Measurements from ENCODE around the gene E2F6.

E2F6 gene

DNA sequence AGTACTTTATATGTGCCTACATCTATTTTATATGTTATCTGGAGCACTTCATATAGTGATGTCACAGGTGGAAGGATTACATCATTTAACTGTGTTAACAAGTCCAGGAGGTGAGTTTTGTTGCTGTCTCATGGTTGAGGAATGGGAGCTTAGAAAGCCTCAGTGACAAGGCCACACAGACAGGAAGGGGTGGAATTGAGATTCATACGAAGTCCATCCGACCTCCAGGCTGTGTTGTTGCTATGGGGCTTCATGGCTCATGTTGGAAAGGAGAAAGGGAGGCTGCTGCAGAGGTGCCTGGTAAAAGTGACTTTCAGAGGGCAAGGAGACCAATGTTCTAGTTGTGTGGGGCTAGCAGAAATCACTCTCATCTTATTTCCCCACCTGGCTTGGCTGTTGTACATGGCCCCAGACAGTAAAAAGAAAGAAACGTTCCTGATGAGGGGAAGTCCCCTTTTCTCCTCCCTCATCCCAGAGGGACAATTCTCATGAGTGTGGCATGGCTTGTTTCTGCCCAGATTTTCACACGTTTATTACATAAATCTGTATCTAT is 36.9 kb upstream of the E2F6 start:
- no peak for TF ChIP-seq CTCF (IDR thresholded peaks at IDR 0.05; ENCODE audit: control insufficient read depth, insufficient read depth, low read depth, low read length, missing control alignments)

DNA sequence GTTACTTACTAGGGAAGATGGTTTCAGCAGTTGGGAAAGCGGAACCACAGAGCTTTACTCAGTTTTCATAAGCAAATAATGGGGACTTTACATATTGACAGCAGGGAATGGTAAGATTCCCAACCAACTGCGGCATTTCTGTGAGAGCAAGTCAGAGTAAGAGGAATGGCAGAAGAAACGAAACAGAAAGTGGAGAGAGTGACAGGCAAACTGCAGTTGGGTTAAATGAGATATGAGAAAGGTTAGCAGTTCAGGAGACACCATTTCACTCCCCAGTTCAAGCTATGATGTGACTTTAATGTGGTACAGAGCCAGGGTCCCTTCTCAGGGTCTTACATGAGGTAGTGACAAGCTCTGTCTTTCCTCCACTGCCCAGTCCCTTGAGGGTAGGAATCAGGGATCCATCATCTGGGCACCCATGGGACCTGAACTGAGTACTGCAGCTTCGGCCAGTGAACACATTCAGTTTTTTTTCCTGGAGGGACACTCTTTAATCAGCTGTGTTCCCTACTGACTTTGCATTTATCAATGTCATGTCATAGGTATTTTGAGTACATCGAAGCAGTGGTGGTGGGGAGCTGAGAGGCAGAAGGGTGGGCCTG is 34.8 kb upstream of the E2F6 start:
- peak; percentile 4 for DNase-seq (ENCODE audit: low read depth)
- no peak for TF ChIP-seq CTCF (IDR thresholded peaks at IDR 0.05; ENCODE audit: control insufficient read depth, insufficient read depth, low read depth, low read length, missing control alignments)
- H3K4me3 ChIP-seq (ENCODE audit: control insufficient read depth, low read depth, low read length), result no peak overlapping the region

More for the DNA sequence above, 36.9 kb upstream of the E2F6 start:
- DNase-seq (ENCODE audit: low read depth), result no peak
- no peak overlapping the region for H3K4me3 ChIP-seq (ENCODE audit: control insufficient read depth, low read depth, low read length)

- no peak for DNase-seq (ENCODE audit: low read depth)
- no peak for TF ChIP-seq CTCF (IDR thresholded peaks at IDR 0.05; ENCODE audit: control insufficient read depth, insufficient read depth, low read depth, low read length, missing control alignments)
- H3K4me3 ChIP-seq (ENCODE audit: control insufficient read depth, low read depth, low read length), result no peak overlapping the region
These were observed 33.3 kb upstream of the E2F6 start for GRCh38 chr2:11499081-11499743.

DNA sequence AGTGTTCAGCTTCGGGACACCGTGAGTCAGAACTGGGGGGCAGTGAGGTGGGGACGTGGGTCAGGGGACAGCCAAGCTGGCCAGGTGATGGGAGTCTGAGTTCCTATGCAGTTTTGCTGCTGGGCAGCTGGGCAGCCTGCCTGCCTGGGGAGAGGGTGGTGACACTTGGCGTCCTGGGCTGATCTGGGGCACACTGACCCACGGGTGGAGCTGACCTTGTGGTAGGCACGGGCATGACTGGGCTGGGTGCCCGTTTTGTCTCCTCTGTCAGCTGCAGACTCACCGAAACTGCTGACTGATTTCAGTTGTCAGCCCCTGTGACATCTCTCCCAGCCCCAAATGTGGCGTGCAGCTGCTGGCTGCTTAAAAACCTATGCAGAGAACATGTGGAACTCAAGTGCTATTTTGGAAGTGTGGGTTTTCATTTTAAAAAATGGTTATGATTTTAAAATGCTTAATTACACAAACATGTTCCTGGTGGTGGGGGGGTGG is 32.6 kb upstream of the E2F6 start:
- DNase-seq (ENCODE audit: low read depth), result no peak
- no peak for TF ChIP-seq CTCF (IDR thresholded peaks at IDR 0.05; ENCODE audit: control insufficient read depth, insufficient read depth, low read depth, low read length, missing control alignments)
- no peak overlapping the region for H3K4me3 ChIP-seq (ENCODE audit: control insufficient read depth, low read depth, low read length)

DNA sequence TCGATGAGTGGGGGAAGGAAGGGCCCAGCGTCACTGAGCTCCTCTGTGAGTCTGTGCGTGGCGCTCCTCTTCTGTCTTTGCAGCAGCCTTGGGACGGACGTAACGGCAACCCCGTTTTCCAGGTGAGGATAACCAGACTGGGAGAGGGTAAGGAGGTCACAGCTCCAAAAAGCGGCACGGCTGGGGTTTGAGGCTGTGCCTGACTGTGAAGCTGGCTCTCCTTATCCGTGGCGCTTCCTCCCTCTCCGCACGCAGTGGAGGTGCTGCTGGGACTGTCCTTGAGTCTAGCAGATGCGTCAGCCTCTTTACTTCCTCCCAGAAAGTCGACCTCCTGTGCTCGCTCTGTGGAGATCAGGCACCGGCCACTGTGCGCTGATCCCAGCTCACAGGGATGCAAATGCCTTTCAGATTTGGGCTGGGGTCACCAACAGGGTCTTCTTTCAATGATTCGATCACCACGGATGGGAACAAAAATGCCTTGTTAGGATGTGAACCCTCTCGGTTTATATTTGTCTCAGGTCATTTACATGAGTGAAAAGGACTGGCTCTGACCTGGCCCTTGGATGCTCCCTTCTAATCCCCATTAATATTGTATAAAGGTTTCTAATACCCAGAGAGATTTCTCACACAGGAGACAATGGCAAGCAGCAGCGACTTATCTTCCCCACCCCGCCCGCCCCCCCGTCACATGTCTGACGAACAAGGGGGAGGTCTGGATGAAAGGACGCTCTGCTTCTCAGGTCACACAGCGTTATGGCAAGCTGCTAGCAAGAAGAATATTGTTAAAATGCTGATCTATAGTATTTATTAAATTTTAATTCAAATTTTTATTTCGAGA is 30.1 kb upstream of the E2F6 start:
- no peak for TF ChIP-seq CTCF (IDR thresholded peaks at IDR 0.05; ENCODE audit: control insufficient read depth, insufficient read depth, low read depth, low read length, missing control alignments)

GRCh38 chr2:11494310-11494709 is 28.3 kb upstream of the E2F6 start:
- no peak for DNase-seq (ENCODE audit: low read depth)
- H3K4me3 ChIP-seq (ENCODE audit: control insufficient read depth, low read depth, low read length), result no peak overlapping the region
- no peak for TF ChIP-seq CTCF (IDR thresholded peaks at IDR 0.05; ENCODE audit: control insufficient read depth, insufficient read depth, low read depth, low read length, missing control alignments)

More for the DNA sequence above, 30.1 kb upstream of the E2F6 start:
- no peak for DNase-seq (ENCODE audit: low read depth)
- no peak overlapping the region for H3K4me3 ChIP-seq (ENCODE audit: control insufficient read depth, low read depth, low read length)
